NCI-H146 (cell line): ENCODE data around the gene CTU2.

Experiments used
- DNase-seq: peaks from one replicate; lab custom pipeline; 2025; lab: John Stamatoyannopoulos, UW

CTU2 gene

DNA sequence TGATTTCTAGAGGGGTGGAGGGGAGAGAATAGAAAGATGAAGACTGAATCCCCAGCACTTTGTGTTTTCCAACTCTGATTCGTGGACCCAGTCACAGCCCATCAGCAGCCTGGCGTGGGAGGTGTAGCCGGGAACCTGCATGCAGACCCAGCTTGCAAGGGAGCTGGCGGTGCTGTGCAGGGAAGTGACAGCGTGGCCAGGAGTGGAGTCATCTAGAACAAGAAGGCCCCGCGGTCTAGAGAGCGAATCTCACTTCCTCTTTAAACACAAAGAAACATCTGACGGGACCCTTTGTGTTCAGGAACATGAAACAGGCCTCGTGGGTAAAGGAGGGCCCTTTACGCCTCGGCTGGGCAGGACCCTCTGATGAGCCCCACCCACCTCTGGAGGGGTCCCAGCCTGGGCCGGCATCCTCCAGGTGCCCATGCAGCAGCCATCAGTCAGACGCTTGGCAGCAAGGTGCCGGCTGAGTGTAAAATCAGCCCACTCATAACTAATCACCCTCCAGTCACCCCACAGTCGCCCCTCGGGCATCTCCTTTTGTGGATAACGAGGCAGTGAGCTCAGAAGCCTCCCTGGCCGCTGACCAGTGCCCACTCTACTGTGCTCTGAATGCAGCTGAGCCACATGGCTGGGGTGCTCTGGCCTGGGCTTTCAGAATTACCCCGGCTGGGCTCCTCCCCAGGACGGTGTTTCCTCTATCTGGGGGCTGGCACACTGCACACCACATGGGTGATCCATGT is 24.4 kb upstream of the CTU2 start:
- no peak for DNase-seq

DNA sequence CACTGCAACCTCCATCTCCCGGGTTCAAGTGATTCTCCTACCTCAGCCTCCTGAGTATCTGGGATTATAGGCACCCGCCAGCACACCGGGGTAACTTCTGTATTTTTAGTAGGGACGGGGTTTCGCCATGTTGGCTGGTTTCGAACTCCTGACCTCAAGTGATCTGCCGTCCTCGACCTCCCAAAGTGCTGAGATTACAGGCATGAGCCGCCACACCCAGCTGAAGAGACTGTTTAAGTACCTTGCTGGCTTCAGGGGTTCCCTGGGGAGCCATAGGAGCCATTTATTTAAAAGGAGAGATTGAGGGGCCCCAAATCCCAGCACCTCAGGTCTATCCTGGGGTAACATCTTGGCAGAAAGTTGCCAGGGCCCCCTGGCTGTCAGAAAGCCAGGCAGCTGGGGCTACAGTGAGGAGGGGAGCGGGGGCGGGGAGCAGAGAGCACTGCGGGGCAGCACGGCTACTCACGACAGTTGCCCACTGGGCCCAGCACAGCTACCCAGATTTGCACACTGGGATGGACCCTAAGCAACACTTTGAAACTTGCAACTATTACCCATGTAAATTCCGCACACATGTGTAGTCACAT is 21.6 kb upstream of the CTU2 start:
- no peak for DNase-seq

DNA sequence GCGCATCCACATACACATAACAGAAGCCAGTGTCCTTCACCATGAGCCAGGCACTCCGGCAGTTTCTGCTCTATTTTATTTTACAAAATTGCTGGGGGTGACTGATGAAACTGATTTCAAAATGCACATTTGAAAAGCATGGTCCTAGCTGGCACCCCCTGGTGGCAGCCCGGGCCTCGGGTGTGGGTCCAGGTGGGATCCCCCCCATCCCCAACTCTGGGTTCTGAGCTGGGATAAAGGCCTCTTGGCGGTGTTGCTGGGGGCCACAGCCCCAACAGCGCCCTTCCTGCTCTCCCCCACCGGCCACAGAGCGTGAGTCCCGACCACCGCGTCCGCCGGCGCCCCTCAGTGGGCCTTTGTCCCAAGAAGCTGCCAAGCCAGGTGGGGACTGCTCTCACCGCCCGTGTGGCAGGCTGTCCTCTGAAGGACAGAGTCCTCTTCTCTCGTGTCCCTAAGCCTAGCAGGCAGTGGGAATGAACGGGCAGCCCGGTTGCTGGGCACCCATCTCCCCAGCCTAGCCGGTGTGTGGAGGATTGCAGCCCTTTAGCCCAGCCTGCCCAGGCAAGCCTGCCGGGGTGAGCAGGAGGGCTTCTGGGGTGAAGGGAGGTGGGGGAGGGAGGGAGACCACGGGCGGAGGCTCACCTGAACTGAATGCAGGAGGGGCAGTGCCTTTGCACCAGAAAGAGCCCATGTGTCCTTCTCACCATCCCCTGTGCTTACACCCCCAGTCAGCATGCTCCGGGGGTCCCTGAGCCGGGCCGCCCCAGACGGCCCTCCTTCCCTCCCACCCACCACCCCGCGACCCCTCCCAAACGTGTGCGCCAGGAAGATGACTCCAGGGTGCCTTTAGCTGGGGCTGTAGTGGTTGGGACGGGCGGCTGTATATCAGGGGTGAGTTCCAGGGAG is 20.9 kb upstream of the CTU2 start:
- DNase-seq = no peak

DNA sequence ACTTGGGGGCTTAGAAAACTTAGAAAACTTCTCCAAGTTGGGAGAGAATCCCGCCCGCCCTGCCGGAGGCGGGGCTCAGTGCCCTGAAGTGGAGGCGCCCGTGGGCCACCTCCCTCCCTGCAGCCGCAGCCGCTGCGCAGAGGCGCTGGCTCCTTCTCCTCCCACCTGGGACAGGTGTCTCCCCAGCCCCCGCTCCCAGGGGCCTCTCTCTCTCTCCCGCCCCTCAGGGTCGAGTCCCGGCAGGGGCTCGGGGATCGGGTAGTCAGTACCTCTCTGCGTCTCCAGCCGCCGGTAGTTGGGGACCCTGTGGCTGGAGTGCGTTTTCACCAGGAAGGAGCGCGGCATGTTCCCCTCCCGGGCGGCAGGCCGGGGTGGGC is 20.3 kb upstream of the CTU2 start:
- peak; percentile 67 for DNase-seq

DNA sequence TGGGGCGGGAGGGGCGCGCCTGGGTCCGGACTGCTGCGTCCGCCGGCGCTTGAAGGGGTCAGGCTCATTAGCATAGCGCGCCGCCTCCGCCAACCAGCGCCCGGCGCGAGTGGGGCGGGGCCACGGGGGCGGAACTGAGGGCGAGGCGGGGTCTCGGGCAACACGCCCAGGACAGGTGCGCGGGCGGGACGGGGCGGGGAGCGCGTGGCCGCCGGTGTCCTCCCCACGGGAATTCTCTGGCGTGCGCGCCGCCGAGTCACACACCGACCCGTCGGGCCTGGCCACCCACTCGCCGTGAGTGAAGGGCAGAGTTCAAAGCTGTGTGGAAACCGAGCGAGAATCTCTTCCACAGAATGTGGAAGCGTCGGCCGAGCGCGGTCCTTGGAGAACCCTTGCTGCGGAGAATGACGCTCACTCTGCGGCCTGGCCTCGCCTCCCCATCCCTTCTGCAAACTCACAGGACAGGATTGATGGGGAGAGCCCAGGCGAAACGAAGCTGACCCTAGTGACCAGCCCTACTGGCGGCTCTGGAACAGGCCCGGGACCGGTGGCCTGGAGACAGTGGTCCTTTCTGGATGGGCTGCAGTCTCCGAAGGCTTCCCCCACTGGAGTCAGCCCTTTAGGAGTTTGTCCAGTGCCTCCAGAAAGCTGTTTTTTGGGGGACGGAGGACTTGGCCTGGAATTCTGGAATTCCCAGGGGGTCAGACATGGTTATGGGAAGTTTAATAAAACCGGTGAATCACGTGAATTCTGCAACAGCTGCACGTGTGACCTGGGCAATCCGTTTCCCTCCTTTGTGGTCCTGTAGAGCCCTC is 19.7 kb upstream of the CTU2 start, which contains the start of gene SNAI3:
Gene SNAI3 (minus strand): TSS at position 69 of the 815 bp plus-strand sequence. CDS start 101 bp downstream, outside the sequence.
- DNase-seq = peak; percentile 79

DNA sequence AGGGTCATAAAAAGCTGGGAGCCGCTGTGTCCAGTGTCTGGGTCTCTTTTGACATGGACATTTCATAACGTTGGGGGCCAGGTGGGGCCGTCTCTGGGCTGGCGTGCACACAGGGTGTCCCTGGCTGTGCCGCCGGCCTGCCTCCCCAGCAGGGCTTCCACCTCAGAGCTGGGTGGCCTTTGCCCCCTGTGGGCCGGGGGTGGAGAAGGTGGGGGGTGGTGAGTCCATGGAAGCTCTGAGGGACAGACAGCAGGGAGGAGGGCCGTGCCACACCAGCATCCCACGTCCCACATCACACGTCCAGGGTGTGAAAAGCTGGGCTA is 19.1 kb upstream of the CTU2 start:
- DNase-seq = no peak

DNA sequence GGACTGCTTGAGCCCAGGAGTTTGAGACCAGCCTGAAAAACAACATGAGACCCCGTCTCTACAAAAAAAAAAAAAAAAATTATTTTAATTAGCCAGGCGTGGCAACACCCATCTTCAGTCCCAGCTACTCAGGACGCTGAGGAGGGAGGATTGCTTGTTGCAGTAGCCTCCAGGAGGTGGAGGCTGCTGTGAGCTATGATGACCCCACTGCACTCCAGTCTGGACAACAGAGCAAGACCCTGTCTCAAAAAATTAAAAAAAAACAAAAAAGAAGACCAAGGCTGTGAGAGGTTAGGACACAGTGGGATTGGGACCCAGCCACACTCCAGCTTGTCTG is 18.7 kb upstream of the CTU2 start:
- no peak for DNase-seq

DNA sequence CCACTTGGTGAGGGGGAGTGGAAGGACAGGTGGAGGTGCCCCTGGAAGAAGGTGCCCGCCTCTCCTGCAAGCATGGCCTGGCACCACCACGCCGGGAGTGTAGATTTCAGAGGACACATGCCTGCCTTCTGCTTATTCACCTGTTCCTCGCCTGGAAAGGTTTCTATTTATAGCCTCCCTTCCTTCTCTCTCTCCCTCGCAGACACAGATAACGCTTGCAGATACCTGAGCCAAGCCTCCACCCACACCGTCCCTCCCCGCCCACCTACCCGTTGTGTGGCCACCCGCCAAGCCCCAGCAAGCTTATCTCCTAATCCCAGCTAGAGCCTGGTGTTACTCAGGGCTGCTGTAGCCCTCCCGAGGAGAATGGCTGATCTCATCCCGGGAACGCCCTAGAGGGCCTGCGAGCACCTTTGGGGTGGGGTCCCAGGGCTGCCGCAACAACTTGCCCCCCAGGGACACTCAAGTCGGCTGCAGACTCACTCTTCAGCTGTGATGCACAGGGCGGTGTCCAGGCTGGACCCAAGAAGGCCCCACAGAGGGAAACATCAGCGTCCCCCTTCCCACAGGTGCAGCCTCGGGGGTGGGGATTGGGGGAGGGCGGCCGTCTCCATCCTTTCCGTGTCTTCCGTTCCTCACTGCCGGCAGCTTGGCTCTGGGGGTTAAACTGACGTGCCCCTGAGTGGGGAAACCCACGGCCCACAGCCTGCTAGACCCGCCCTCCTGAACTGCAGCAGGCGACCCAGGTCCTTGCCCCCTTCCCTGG is 18.1 kb upstream of the CTU2 start:
- DNase-seq = peak; percentile 86

DNA sequence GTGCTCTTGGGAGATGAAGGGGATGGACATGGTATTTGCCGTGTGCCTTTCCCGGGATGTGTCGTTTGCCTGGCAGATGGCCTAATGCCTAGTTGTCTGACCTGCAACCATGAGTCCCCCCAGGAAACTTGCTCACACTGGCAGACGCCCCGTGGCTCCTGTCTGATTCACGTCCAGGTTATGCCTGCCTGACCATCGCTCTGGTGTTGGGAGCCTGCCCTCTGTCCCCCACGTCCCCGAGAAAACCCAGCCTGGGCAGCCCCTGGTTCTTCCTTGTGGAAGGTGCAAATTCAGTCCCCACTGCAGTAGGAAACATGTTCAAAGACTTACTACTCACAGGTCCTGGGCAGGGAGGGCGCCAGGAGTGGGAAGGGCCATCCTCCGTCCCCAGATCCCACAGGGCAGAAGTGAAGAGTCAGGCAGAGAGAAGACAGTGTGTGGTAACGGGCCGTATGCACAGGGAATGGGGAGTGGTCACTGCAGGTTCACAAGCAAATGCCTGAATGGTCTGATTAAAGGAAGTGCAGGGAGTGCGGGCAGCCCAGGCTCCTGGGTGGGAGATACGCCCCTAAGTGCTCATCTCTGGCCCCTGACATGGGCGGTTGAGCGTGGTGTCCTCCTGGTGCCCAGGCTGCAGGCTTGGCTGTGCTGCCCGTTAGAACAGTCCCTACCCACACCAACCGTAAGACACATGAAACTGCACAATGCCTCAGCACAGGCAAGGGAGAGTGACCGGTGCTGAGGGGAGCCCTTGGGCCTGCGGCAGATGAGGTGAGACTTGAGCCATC is 15.8 kb upstream of the CTU2 start:
- DNase-seq = no peak

DNA sequence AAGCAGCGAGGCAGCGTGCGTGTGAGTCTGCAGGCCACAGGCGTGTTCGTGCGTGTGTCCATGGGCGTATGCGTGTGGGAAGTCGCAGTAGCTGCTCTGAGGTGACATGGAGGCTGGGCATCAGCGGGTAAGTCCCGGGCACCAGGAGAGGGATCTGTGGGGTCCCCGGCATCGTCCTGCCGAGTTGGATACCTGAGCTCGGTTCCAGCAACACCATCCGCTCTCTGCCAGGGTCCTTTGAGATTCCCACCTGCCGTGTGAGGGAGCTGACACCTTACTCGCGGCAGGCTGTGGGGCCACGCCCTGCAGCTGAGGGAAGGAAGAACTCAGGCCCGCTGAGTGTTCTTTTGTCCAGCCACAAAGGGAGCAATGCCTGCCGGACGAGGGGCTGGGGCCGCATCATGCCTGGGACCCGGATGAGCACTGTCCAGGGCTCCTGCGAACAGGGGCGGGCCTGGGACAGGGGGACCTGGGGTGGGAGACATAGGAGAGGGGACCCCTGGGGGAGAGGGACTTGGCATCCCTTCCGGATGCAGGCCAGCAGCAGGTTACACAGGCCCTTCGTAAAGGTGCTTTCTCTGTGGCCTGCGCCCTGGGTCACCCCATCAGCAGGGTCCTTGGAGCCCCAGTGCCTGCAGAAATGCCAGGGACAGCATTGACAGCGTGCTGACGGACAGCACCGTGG is 15.0 kb upstream of the CTU2 start:
- no peak for DNase-seq

DNA sequence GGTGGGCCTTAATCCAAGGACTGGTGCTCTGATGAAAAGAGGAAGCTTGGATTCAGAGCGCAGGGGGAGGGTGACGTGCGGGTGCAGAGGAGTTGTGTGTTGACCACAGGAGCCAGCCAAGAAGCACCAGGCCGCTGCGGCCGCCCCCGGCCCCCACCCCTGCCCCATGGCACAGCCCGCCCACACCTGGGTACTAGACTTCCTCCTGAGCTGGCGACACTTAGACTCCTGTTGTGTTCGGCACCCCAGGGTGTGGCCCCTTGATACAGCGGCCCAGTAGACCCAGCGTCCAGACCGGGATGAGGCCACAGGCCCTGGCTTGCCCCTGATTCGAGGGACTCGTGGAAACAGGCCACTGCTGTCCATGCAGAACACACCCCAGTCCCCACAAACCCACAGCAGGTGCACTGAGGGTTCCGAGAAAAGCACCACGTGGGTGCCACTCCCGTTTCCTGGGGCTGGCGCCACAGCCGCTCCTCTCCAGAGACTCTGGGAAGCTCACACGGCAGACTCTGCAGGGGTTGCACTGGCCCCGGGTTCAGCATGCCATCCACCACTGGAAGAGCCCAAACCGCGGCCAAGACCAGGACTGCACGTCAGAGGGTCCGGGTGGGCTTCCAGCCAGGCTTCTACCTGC is 14.3 kb upstream of the CTU2 start:
- DNase-seq = no peak

DNA sequence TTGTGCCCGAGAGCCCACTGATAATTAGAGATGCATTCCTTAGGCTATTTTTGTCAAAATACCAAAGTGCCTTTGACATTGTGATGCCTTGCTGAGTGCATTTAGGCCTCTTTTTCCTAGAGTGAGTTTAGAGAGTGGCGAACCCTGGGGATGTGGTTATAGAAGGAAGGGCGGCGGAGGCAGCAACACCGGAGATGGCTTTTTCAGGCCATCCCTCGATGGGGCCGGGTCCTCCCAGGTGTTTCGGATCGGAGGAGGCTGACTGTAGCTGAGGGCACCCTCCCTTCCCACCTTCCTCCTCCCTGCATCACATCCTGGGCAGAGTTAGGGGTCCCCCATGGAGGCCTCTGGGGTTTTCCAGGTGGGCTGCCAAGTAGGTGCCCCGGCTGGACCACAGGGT is 13.4 kb upstream of the CTU2 start:
- no peak for DNase-seq

DNA sequence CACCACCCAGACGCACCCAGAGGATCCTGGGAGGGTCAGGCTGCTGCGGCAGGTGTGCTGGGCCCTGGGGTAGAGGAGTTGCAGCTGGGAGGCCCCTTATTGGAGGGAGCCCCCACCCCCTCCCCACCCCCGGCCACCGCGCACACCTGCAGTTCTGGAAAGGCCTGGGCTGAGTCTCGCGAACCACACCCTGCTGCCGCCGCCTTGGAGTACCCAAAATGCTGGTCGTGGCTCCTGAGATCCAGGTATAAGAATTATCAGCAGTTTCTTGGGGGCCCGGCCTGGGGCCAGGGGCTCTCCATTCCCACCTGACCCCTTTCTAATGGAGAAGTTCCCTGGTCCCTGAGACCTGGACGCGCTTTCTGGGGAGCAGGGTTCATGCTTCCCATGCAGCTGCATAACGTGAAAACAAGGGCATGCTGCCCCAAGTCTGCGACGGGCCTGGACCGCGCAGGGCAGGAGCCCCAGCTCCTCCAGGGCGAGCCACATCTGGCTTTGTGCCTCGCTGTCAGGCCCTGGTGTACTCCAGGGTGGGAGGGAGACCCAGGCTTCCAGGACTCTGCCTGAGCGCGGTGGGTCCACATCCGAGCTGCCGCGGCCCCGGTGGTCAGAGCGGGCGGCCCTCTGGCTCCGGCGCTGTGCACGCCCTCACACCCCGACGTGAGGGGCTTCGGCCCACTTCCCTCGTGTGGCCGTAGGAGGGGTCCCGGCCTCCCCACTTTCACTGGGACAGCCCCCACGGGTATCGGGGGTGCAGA is 12.7 kb upstream of the CTU2 start:
- DNase-seq = no peak

DNA sequence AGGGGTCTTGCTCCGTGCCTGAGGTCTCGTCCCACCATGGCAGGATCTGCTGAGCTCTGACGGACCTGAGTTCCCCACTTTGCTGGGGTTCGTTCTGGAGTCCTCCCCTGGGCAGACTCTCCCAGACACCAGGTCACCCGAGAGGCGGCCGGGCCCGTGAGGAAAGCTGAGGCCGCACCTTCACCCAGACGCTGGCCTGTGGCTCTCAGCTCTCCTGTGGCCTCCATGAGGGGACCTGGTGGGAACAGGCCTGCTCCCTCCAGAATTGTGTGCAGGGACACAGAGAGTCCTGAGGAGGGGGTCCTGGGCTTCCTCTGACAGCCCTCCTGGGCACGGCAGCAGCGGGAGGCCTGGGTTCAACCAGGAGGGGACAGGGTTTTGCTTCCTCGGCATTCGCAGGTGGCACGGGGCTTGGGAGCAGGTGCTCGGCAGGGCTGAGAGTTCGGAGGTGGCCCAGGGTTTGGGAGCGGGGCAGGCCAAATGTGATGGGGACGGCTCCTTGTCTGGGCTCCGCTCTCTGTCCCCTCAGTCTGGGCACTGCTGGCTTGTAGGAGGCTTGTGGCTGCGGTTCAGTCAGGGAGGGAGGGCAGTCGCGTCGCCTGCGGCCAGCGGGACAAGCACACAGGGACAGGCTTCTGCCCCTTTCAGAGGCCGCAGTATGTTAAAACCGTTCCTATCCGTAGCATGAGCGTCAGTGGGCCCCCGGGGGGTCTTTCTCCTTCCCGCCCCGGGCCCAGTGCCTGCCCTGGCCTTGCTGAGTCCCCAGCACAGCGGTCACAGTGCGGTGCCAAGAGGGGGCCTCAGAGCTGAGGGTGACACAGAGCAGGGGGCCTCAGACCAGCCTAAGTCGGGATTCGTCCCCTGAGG is 11.8 kb upstream of the CTU2 start:
- no peak for DNase-seq

DNA sequence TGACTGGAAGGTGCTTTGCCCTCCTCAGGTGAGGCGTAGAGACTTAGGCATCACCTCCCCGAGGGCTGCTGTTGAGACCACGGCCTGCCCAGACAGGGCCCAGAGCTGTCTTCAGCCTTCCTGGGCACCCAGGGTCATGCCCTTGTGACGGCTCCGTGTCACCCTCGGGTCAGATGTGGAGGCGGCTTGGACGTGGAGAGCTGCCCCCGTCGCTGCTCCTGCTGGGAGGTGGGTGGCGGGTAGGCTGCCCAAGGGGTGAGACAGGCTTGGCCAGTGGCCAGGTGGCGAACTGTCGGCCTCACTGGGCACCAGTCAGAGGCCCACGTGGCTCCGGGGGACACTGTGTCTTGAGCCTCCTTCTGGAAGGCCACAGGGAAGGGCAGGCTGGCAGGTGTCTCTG is 11.1 kb upstream of the CTU2 start:
- no peak for DNase-seq

DNA sequence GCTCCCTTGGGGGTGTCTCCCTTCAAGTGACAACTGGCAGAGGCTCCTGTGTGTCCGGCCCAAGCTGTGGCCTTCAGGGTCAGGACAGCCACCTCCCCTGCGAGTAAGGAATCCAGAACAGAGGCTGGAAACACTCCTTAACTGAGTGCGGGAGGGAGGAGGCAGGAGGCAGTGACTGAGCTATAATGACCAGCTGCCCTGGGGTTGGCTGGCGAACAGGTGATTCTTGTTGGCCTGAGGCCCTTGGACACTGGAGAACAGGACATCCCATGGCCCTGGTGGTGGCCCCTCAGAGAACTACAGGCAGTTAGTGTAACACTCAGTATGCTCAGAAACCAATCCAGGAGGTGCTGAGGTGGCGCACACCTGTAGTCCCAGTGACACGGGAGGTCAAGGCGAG is 10.6 kb upstream of the CTU2 start:
- DNase-seq = no peak

DNA sequence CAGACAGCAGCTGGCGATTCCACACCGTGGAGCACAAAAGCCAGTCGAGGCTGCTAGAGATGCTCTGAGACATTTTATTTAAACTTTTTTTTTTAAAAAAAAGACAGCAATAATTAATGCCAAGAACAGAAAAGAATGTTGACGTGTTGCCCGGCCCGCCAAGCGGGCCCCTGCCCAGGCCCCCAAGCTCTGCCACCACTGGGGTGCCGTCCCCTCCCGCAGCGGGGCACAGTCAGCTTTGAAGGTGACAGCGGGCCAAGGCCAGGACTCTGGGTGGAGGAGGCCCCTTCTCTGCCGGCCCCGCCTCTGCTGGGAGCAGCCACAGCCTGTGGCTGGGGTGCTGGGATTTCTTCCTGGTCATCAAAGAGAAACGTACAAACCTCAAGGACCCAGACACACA is 9.9 kb upstream of the CTU2 start:
- no peak for DNase-seq
